NT2/D1 (cell line): Measurements from ENCODE around the gene CCDC87.

Experiments used
- SUZ12 ChIP-seq: IDR thresholded peaks from 2 replicates; pipeline ENCODE4 v1.6.1; 2011; ENCODE audit not compliant: insufficient read length, insufficient read depth; ENCODE audit errors: extremely low read depth
- YY1 ChIP-seq: IDR thresholded peaks from 2 replicates; pipeline ENCODE4 v1.6.1; 2011; ENCODE audit not compliant: insufficient read length, insufficient read depth
- ZNF274 ChIP-seq: IDR thresholded peaks from 2 replicates; pipeline ENCODE4 v1.6.1; 2011; ENCODE audit warnings: mild to moderate bottlenecking, low read depth, low read length

DNA sequence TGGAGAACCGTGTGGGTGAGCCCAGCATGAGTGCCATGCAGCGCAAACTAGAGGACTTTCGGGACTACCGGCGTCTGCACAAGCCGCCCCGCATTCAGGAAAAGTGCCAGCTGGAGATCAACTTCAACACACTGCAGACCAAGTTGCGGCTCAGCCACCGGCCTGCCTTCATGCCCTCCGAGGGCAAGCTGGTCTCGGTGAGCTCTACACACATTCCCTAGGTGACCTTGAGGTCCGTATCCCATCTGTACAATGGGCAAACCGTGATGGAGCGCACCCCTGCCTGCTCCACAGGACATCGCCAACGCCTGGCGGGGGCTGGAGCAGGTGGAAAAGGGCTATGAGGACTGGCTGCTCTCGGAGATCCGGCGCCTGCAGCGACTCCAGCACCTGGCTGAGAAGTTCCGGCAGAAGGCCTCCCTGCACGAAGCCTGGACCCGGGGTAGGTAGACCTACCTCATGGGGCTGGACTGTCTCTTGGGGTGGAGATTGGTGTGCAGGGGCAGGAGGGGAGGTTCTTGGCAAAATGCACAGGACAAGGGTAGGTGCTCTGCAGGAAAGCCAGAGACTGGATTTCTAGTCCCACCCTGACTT, 35.0 kb downstream of the CCDC87 start:
- TF ChIP-seq YY1 (no peak), ZNF274 (no peak), SUZ12 (no peak)
